Activated CD4-positive, CD25-positive, alpha-beta regulatory T cell (primary cell): Measurements from ENCODE around the gene C17orf107.
"Not testable (repeated sequence)": the region's sequence is repeated elsewhere in the genome, so short reads cannot be mapped to it uniquely, and the experiment has no call there.

ENCODE experiments used
- DNase-seq, 4 experiments: peaks; one replicate each; lab custom pipeline; 2025; lab: John Stamatoyannopoulos, UW

The C17orf107 gene

GRCh38 chr17:4899341-4900230 is at the start of gene C17orf107:
TSS of gene C17orf107 (plus strand) at chr17:4899536. CDS start at chr17:4899763, 227 bp downstream.
- DNase-seq = peak; percentile 74 to 83 (median 79)

GRCh38 chr17:4850246-4850645 is 49.1 kb upstream of the C17orf107 start:
- no peak for DNase-seq

- DNase-seq = no peak
Observed at GRCh38 chr17:4851084-4851483, 48.3 kb upstream of the C17orf107 start.

- DNase-seq = no peak
Observed at GRCh38 chr17:4852567-4853207, 46.6 kb upstream of the C17orf107 start.

- DNase-seq = no peak
Observed at GRCh38 chr17:4853208-4853671, 46.1 kb upstream of the C17orf107 start.

GRCh38 chr17:4854111-4854681 is 45.1 kb upstream of the C17orf107 start:
- no peak for DNase-seq

GRCh38 chr17:4856271-4856936 is 42.9 kb upstream of the C17orf107 start:
- no peak for DNase-seq

GRCh38 chr17:4856937-4857314 is 42.4 kb upstream of the C17orf107 start:
- no peak for DNase-seq

- DNase-seq = not testable (repeated sequence)
Observed at GRCh38 chr17:4857347-4857746, 42.0 kb upstream of the C17orf107 start.

GRCh38 chr17:4858068-4858881 is 41.1 kb upstream of the C17orf107 start:
- DNase-seq = no peak

- no peak for DNase-seq
Observed at GRCh38 chr17:4858882-4859260, 40.5 kb upstream of the C17orf107 start.

GRCh38 chr17:4859816-4860625 is 39.3 kb upstream of the C17orf107 start:
- no peak for DNase-seq

GRCh38 chr17:4860651-4861050 is 38.7 kb upstream of the C17orf107 start:
- DNase-seq = no peak

GRCh38 chr17:4861052-4861451 is 38.3 kb upstream of the C17orf107 start:
- DNase-seq = no peak

- no peak for DNase-seq
Observed at GRCh38 chr17:4862720-4863119, 36.6 kb upstream of the C17orf107 start.

- DNase-seq = no peak
Observed at GRCh38 chr17:4863321-4863720, 36.0 kb upstream of the C17orf107 start.

GRCh38 chr17:4867535-4867934 is 31.8 kb upstream of the C17orf107 start:
- not testable (repeated sequence) for DNase-seq

GRCh38 chr17:4869058-4869998 is 30.0 kb upstream of the C17orf107 start:
- not testable (repeated sequence) for DNase-seq

GRCh38 chr17:4870855-4871254 is 28.5 kb upstream of the C17orf107 start:
- DNase-seq = no peak
